B cell (primary cell): ENCODE data around the gene STARD3NL. TPM values are rescaled to one million over a fixed set of nuclear protein-coding genes. Genes with fewer than 3 reads are reported as not detected.

Experiments
- ATAC-seq: fragments of 200-7000 bp; cut with Tn5 transposase; one replicate; pipeline ENCODE4 v1.10.0; 2021; ENCODE audit warnings: low read depth, mild to moderate bottlenecking, moderate number of reproducible peaks, moderate library complexity
- CTCF ChIA-PET: fragments of 350-600 bp; sonication (Branson Sonifier 250); formaldehyde crosslinking; loops from one replicate; lab custom pipeline; 2021; ENCODE audit warnings: antibody characterized with exemption, inconsistent platforms; lab: Charles Lee
- POLR2A ChIA-PET: fragments of 350-600 bp; sonication (Branson Sonifier 250); formaldehyde crosslinking; loops from one replicate; lab custom pipeline; 2021; ENCODE audit warnings: antibody characterized with exemption; lab: Charles Lee
- DNase-seq: peaks from one replicate; pipeline ENCODE4 v3.0.0; 2013
- H2AFZ ChIP-seq: 2 replicates; pipeline ENCODE4 v1.6.1; 2012; ENCODE audit warnings: mild to moderate bottlenecking, low read depth, low read length; ENCODE audit not compliant: insufficient read depth, poor library complexity, severe bottlenecking
- H3K27ac ChIP-seq, 2 donors: 1 replicate in 1 of 2; 2 replicates in 1 of 2; pipeline ENCODE4 v1.5.1; 2012 to 2013; ENCODE audit warnings: low read length in 2 of 2, mild to moderate bottlenecking in 2 of 2, moderate library complexity in 1 of 2
- H3K27me3 ChIP-seq, 4 experiments: fragments of 200-600 bp in 1 of 4; sonication (generic) in 1 of 4; replicated peaks in 1 of 4; 1 replicate in 2 of 4; 2 replicates in 2 of 4; pipeline versions ENCODE4 v1.6.1 to v1.7.0; 2013 to 2016; ENCODE audit warnings: low read length in 3 of 4, mild to moderate bottlenecking in 2 of 4, mixed read lengths in 1 of 4, moderate library complexity in 1 of 4; ENCODE audit not compliant: insufficient read depth in 4 of 4, control insufficient read depth in 3 of 4; ENCODE audit errors: control extremely low read depth in 1 of 4
- H3K36me3 ChIP-seq, 2 experiments: replicated peaks in 1 of 2; 1 replicate in 1 of 2; 2 replicates in 1 of 2; pipeline versions ENCODE4 v1.6.1 to v1.7.1; 2013; ENCODE audit warnings: low read length in 1 of 2; ENCODE audit not compliant: insufficient read depth in 2 of 2, control insufficient read depth in 1 of 2; ENCODE audit errors: control extremely low read depth in 1 of 2, extremely low read depth in 1 of 2
- H3K4me1 ChIP-seq, 2 donors: fragments of 200-600 bp in 1 of 2; sonication (generic) in 1 of 2; 1 replicate in 1 of 2; 2 replicates in 1 of 2; pipeline versions ENCODE4 v1.5.1 to v1.6.1; 2013 to 2017; ENCODE audit warnings: low read length in 2 of 2; ENCODE audit not compliant: control insufficient read depth in 2 of 2, insufficient read depth in 2 of 2
- H3K4me2 ChIP-seq: replicated peaks from 2 replicates; pipeline ENCODE3; 2012; ENCODE audit warnings: mild to moderate bottlenecking, low read depth, low read length; ENCODE audit not compliant: poor library complexity, severe bottlenecking
- H3K4me3 ChIP-seq, 5 experiments: fragments of 200-600 bp in 1 of 5; sonication (generic) in 1 of 5; 1 replicate in 3 of 5; 2 replicates in 2 of 5; pipeline versions ENCODE4 v1.5.1 to v1.7.0; 2011 to 2016; ENCODE audit warnings: low read length in 4 of 5, mild to moderate bottlenecking in 4 of 5, low read depth in 2 of 5, control low read depth in 1 of 5, moderate library complexity in 1 of 5; ENCODE audit not compliant: insufficient read depth in 1 of 5; ENCODE audit errors: control extremely low read depth in 1 of 5, extremely low read depth in 1 of 5
- H3K79me2 ChIP-seq: fragments of 200-600 bp; sonication (generic); one replicate; pipeline ENCODE4 v1.6.0; 2016; ENCODE audit warnings: low read length; ENCODE audit not compliant: control insufficient read depth, insufficient read depth
- H3K9ac ChIP-seq: fragments of 200-600 bp; sonication (generic); 2 replicates; pipeline ENCODE4 v1.6.1; 2017; ENCODE audit warnings: mild to moderate bottlenecking, low read length, moderate library complexity
- H3K9me3 ChIP-seq, 3 donors: one replicate each; pipeline versions ENCODE4 v1.6.1 to v1.7.1; 2013; ENCODE audit warnings: low read length in 2 of 3; ENCODE audit not compliant: control insufficient read depth in 2 of 3, insufficient read depth in 1 of 3; ENCODE audit errors: control extremely low read depth in 1 of 3
- H4K20me1 ChIP-seq: 2 replicates; pipeline ENCODE4 v1.6.0; 2012; ENCODE audit warnings: mild to moderate bottlenecking, low read length; ENCODE audit not compliant: insufficient read depth, control insufficient read depth, poor library complexity, severe bottlenecking
- H3K27ac Mint-ChIP-seq: one replicate; pipeline ENCODE4 v1.8.0; 2021; ENCODE audit warnings: mixed read lengths
- H3K27me3 Mint-ChIP-seq: one replicate; pipeline ENCODE4 v1.8.0; 2021; ENCODE audit warnings: mixed read lengths
- H3K4me1 Mint-ChIP-seq: one replicate; pipeline ENCODE4 v1.8.0; 2021; ENCODE audit warnings: mixed read lengths
- H3K4me3 Mint-ChIP-seq: one replicate; pipeline ENCODE4 v1.8.0; 2021; ENCODE audit warnings: mixed read lengths
- H3K9me3 Mint-ChIP-seq: one replicate; pipeline ENCODE4 v1.8.0; 2022; ENCODE audit warnings: mixed read lengths; ENCODE audit not compliant: insufficient read depth
- CTCF ChIP-seq: fragments of 200-600 bp; IDR thresholded peaks from one replicate; pipeline ENCODE4 v1.8.0; 2022; ENCODE audit warnings: antibody characterized with exemption, mild to moderate bottlenecking
- EZH2 ChIP-seq: IDR thresholded peaks from 2 replicates; pipeline ENCODE4 v1.6.1; 2012; ENCODE audit warnings: borderline replicate concordance, low read depth, mild to moderate bottlenecking, moderate library complexity, low read length; ENCODE audit not compliant: insufficient read depth, poor library complexity, severe bottlenecking
- WGBS: methylation state at CpG from one replicate; pipeline ENCODE4 v1.1.5; 2013; ENCODE audit warnings: missing lambda C conversion rate; ENCODE audit not compliant: insufficient coverage; 5-methylcytosine and 5-hydroxymethylcytosine counted together
- intact Hi-C: fragments of 100-400 bp; cut with micrococcal nuclease; formaldehyde crosslinking; loops from one replicate; pipeline ENCODE4 v1.10.0; 2022
- polyA plus RNA-seq: library from polyadenylated mRNA; depleted of rRNA; stranded (reverse); fragments of >200 nt; gene quantifications from 2 replicates; pipeline ENCODE4 v1.2.3, GENCODE V29; 2012
- total RNA-seq, 2 donors: library from RNA; stranded (reverse); fragments of 120-200 nt in 1 of 2; gene quantifications; 1 replicate in 1 of 2; 2 replicates in 1 of 2; pipeline versions ENCODE4 v1.2.3 to v1.2.4, GENCODE V29; 2013 to 2022

The STARD3NL gene
- total and polyA plus RNA-seq, 2 donors (not counting 1 experiment from before 2014, with no cell fraction given), result 13.4 to 24.5 TPM

- Histone ChIP-seq H3K4me2 (peak overlapping the region; percentile 21), H3K4me1 (peaks cover 41 to 53% of the 10 kb centered on the region in 2 donors), H3K9ac (no peak overlapping the region), H3K79me2 (peaks cover 93% of the 10 kb centered on the region), H3K4me3 (no peak overlapping the region), H3K27me3 (no peaks in the 10 kb centered on the region), H3K36me3 (no peaks in the 10 kb centered on the region), H3K27ac (no peak overlapping the region), H3K9me3 (no peaks in the 10 kb centered on the region), H4K20me1 (peaks cover 24% of the 10 kb centered on the region), H2AFZ (no peak overlapping the region)
- CTCF ChIA-PET, result no interaction called here
- DNase-seq, result no peak
- 75% methylated on average over 2 of the region's 4 CpGs for WGBS
- TF ChIP-seq CTCF, result no peak
- TF ChIP-seq EZH2, result no peak
- POLR2A ChIA-PET, result no interaction called here
- ATAC-seq, result no peak
- peaks cover 59% of the 10 kb centered on the region for H3K4me1 Mint-ChIP-seq
- H3K4me3 Mint-ChIP-seq, result no peak overlapping the region
- intact Hi-C loops, result loop anchor here (10.0 kb wide), 1 partner anchor 1435 kb away; the partner anchor contains the start of gene RALA
- no peaks in the 10 kb centered on the region for H3K27me3 Mint-ChIP-seq
- H3K27ac Mint-ChIP-seq, result no peak overlapping the region
- no peaks in the 10 kb centered on the region for H3K9me3 Mint-ChIP-seq
These were observed 11.3 kb downstream of the STARD3NL start for GRCh38 chr7:38189231-38189938.

GRCh38 chr7:38190011-38190410, 12.0 kb downstream of the STARD3NL start:
- no peaks in the 10 kb centered on the region for H3K9me3 Mint-ChIP-seq
- no peak overlapping the region for H3K27ac Mint-ChIP-seq
- H3K4me3 ChIP-seq, result no peak overlapping the region
- no peak overlapping the region for H2AFZ ChIP-seq
- no peak overlapping the region for H3K4me3 Mint-ChIP-seq
- no peak overlapping the region for H3K9ac ChIP-seq
- H3K4me1 ChIP-seq, result peaks cover 41 to 52% of the 10 kb centered on the region in 2 donors
- POLR2A ChIA-PET, result no interaction called here
- TF ChIP-seq EZH2 (no peak), CTCF (no peak)
- no peaks in the 10 kb centered on the region for H3K27me3 Mint-ChIP-seq
- no peak for ATAC-seq
- no peaks in the 10 kb centered on the region for H3K9me3 ChIP-seq
- H3K4me2 ChIP-seq, result no peak overlapping the region
- intact Hi-C loops, result no loop called here
- no peaks in the 10 kb centered on the region for H3K27me3 ChIP-seq
- no peak for DNase-seq
- H3K79me2 ChIP-seq, result peaks cover 90% of the 10 kb centered on the region
- peaks cover 56% of the 10 kb centered on the region for H3K4me1 Mint-ChIP-seq
- CTCF ChIA-PET, result no interaction called here
- H3K27ac ChIP-seq, result no peak overlapping the region
- no peaks in the 10 kb centered on the region for H3K36me3 ChIP-seq
- H4K20me1 ChIP-seq, result peaks cover 24% of the 10 kb centered on the region
